Measurements from ENCODE around the gene AHRR. TPM values are rescaled to one million over a fixed set of nuclear protein-coding genes. Genes with fewer than 3 reads are reported as not detected.

Gene AHRR
- total RNA-seq, 2 donors from 2014 or later, result 1.9 to 17.7 TPM

DNA sequence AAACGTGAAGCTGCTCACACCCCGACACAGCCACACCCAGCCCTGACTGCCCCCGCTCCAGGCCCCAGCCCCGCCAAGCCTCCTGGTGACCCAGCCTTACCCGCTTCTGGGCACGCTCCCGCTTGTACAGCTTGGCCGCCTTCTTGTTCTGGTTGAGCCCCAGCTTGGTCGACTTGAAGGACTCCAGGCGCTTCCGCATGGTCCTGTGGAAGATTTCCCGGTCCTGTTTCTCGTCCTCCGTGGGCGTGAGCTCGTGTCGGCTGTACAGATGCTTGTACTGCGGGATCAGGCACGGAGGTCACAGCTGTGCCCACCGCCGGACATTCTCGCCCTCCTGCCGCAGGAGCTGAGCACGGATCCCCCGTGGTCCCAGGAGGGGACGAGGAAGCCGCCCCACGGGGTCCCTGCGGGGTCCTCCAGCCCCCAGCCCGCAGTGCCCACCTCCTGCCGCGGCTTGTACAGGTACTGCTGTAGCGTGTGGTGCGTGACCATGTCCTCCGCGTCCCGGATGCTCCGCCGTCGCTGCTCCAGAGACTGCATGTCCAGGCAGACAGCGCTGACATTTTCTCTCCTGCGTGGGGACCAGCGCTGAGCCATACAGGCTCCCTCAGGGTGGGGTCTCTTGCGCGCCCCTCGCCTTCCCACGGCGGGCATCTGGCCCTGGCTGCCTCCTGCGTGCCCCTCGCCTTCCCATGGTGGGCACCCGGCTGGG is 154.7 kb downstream of the AHRR start:
- DNase-seq (ENCODE audit: low spot score), result no peak
- TF ChIP-seq POLR2A (IDR thresholded peaks at IDR 0.05) (no peak), POLR2AphosphoS5 (IDR thresholded peaks at IDR 0.05) (no peak)
- TF ChIP-seq, protein P1, sequence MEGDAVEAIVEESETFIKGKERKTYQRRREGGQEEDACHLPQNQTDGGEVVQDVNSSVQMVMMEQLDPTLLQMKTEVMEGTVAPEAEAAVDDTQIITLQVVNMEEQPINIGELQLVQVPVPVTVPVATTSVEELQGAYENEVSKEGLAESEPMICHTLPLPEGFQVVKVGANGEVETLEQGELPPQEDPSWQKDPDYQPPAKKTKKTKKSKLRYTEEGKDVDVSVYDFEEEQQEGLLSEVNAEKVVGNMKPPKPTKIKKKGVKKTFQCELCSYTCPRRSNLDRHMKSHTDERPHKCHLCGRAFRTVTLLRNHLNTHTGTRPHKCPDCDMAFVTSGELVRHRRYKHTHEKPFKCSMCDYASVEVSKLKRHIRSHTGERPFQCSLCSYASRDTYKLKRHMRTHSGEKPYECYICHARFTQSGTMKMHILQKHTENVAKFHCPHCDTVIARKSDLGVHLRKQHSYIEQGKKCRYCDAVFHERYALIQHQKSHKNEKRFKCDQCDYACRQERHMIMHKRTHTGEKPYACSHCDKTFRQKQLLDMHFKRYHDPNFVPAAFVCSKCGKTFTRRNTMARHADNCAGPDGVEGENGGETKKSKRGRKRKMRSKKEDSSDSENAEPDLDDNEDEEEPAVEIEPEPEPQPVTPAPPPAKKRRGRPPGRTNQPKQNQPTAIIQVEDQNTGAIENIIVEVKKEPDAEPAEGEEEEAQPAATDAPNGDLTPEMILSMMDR (IDR thresholded peaks at IDR 0.05), result no peak
- WGBS, result 81% methylated on average over 51 of the region's 51 CpGs
- Histone ChIP-seq H3K27ac (no peak overlapping the region), H3K36me3 (no peaks in the 10 kb centered on the region), H3K27me3 (replicated peaks; ENCODE audit: insufficient read depth) (peaks cover 2% of the 10 kb centered on the region), H3K4me1 (replicated peaks) (peaks cover 12% of the 10 kb centered on the region), H3K9me3 (no peaks in the 10 kb centered on the region), H3K4me3 (no peak overlapping the region)
- intact Hi-C loops (cut with DNase I), result loop anchor here (10.0 kb wide), 2 partner anchors 139 to 419 kb away; partner anchors contain the start of genes BRD9, CEP72 and TRIP13

DNA sequence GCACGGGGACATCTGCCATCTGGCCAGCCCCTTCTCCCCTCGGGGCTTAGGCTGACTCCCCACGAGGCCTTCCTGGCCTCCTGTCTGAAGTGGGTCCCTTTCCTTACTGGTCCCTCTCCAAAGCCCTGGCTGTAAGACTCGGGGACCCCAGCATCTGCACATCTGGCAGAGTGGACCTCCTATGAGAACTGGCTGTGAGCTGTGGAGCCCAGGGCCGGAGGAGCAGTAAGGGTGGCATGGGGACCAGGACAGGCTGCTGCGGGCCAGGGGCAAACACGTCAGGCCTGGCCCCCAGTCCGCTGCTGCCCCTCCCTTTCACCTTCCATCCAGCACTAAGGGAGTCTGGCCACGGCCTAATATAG is 155.3 kb downstream of the AHRR start:
- intact Hi-C loops (cut with DNase I), result loop anchor here (10.0 kb wide), 2 partner anchors 138 to 418 kb away; partner anchors contain the start of genes BRD9, CEP72 and TRIP13
- H3K9me3 ChIP-seq, result no peaks in the 10 kb centered on the region
- no peak for DNase-seq (ENCODE audit: low spot score)
- no peak for TF ChIP-seq POLR2A (IDR thresholded peaks at IDR 0.05)
- no peak for TF ChIP-seq POLR2AphosphoS5 (IDR thresholded peaks at IDR 0.05)
- TF ChIP-seq, protein P1 (IDR thresholded peaks at IDR 0.05), result no peak
- H3K36me3 ChIP-seq, result no peaks in the 10 kb centered on the region
- no peak overlapping the region for H3K4me3 ChIP-seq
- H3K27ac ChIP-seq, result no peak overlapping the region
- H3K4me1 ChIP-seq (replicated peaks), result peaks cover 8% of the 10 kb centered on the region
- WGBS, result 78% methylated on average over 8 of the region's 9 CpGs
- peaks cover 4% of the 10 kb centered on the region for H3K27me3 ChIP-seq (replicated peaks; ENCODE audit: insufficient read depth)

DNA sequence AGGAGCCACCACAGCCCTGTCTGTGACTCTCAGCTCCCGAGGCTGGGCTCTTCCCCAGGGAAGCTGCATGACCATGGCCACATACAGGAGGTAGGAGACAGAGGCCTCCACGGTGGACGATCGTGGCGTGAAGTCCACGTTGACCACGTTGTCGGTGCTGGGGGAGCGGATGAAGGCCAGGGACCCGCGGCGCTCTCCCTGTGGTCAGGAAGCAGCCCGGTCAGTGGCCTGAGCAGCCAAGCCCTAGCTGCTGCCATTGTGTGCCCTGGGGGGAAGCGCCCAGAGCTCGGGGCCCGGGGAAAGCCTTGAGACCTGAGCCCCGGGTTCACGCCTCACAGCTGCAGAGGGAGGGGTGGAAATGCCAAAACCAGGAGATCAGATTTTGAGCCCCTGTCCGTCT is 155.7 kb downstream of the AHRR start:
- Histone ChIP-seq H3K4me3 (no peak overlapping the region), H3K27me3 (replicated peaks; ENCODE audit: insufficient read depth) (peaks cover 4% of the 10 kb centered on the region), H3K27ac (no peak overlapping the region), H3K4me1 (replicated peaks) (peaks cover 4% of the 10 kb centered on the region), H3K9me3 (no peaks in the 10 kb centered on the region), H3K36me3 (no peaks in the 10 kb centered on the region)
- intact Hi-C loops (cut with DNase I), result loop anchor here (10.0 kb wide), 2 partner anchors 138 to 418 kb away; partner anchors contain the start of genes BRD9, CEP72 and TRIP13
- WGBS, result 83% methylated on average over 19 of the region's 19 CpGs
- TF ChIP-seq POLR2A (IDR thresholded peaks at IDR 0.05) (no peak), POLR2AphosphoS5 (IDR thresholded peaks at IDR 0.05) (no peak)
- TF ChIP-seq, protein P1 (IDR thresholded peaks at IDR 0.05), result no peak
- DNase-seq (ENCODE audit: low spot score), result no peak

DNA sequence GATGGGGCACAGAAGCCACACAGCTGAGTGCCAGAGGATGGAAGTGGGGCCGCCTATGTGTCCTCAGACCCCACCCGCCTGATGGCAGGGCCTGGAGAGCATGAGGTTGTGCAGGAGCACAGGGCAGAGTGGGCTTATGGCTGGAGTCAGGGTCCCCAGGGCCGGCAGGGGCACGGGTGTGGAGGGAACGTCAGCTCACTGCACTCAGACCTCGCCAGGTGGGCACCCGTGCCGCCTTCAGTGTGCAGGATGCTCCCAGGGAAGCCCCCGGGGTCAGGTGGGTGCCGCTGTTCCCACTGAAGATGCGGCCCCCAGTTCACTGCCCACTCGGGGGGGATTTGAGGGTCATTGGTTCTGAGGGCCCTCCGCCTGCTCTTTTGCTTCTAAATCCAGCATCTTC is 156.4 kb downstream of the AHRR start:
- DNase-seq (ENCODE audit: low spot score), result no peak

More for the DNA sequence above, 156.4 kb downstream of the AHRR start:
- no peak overlapping the region for H3K4me3 ChIP-seq
- H3K9me3 ChIP-seq, result no peaks in the 10 kb centered on the region
- WGBS, result 84% methylated on average over 12 of the region's 13 CpGs
- no peak overlapping the region for H3K27ac ChIP-seq
- H3K27me3 ChIP-seq (replicated peaks; ENCODE audit: insufficient read depth), result peaks cover 4% of the 10 kb centered on the region
- H3K4me1 ChIP-seq (replicated peaks), result no peaks in the 10 kb centered on the region
- intact Hi-C loops (cut with DNase I), result loop anchor here (10.0 kb wide), 2 partner anchors 137 to 417 kb away; partner anchors contain the start of genes BRD9, CEP72 and TRIP13
- H3K36me3 ChIP-seq, result no peaks in the 10 kb centered on the region
- TF ChIP-seq POLR2AphosphoS5 (IDR thresholded peaks at IDR 0.05) (no peak), POLR2A (IDR thresholded peaks at IDR 0.05) (no peak)
- TF ChIP-seq, protein P1 (IDR thresholded peaks at IDR 0.05), result no peak
